ENCODE results near the gene ORC1.

GRCh38 chr1:52367272-52367671 is 37.0 kb downstream of the ORC1 start:
- no peak for TF ChIP-seq CTCF (IDR thresholded peaks at IDR 0.05; ENCODE audit: control extremely low read depth in 1 of 3, insufficient read depth in 1 of 3, low read depth in 1 of 3, low read length in 3 of 3)
- TF ChIP-seq GABPA (IDR thresholded peaks at IDR 0.05; ENCODE audit: borderline replicate concordance, insufficient read depth, low read length) = no peak
- no peak for TF ChIP-seq RAD21 (IDR thresholded peaks at IDR 0.05 in 1 of 2, conservative IDR thresholded peaks at IDR 0.05 in 1 of 2; ENCODE audit: low read depth in 2 of 2, low read length in 2 of 2)
- no peak for TF ChIP-seq USF2 (IDR thresholded peaks at IDR 0.05; ENCODE audit: low read length)
- no peak for TF ChIP-seq FOSL1 (IDR thresholded peaks at IDR 0.05; ENCODE audit: insufficient read depth, low read depth, low read length)
- TF ChIP-seq HDAC2 (IDR thresholded peaks at IDR 0.05; ENCODE audit: borderline replicate concordance in 1 of 2, low read depth in 2 of 2, low read length in 2 of 2) = no peak
- TF ChIP-seq RFX5 (IDR thresholded peaks at IDR 0.05; ENCODE audit: borderline replicate concordance, low read depth, low read length) = no peak
- no peak for TF ChIP-seq MAX (IDR thresholded peaks at IDR 0.05)
- TF ChIP-seq MAFK (IDR thresholded peaks at IDR 0.05; ENCODE audit: low read depth, low read length) = no peak
- no peak for TF ChIP-seq POLR2A (IDR thresholded peaks at IDR 0.05; ENCODE audit: control extremely low read depth in 1 of 2, low read depth in 2 of 2, low read length in 2 of 2)
- no peak for TF ChIP-seq CREB1 (IDR thresholded peaks at IDR 0.05)
- TF ChIP-seq SAP30 (IDR thresholded peaks at IDR 0.05; ENCODE audit: insufficient read depth, insufficient replicate concordance, low read length) = no peak
